Duodenal mucosa (tissue), 2 donors: ENCODE results near the gene NPHP1.
"Not testable (repeated sequence)": the region's sequence is repeated elsewhere in the genome, so short reads cannot be mapped to it uniquely, and the experiment has no call there.

Source experiments
- H3K27ac ChIP-seq: one replicate; pipeline ENCODE4 v1.7.0; 2013; ENCODE audit warnings: low read depth, low read length
- H3K27me3 ChIP-seq, 2 donors: one replicate each; pipeline ENCODE4 v1.7.0; 2013; ENCODE audit warnings: low read length in 2 of 2, control low read depth in 1 of 2; ENCODE audit not compliant: insufficient read depth in 2 of 2, control insufficient read depth in 1 of 2
- H3K36me3 ChIP-seq, 2 donors: one replicate each; pipeline ENCODE4 v1.7.0; 2013; ENCODE audit warnings: low read length in 2 of 2, control low read depth in 1 of 2; ENCODE audit not compliant: insufficient read depth in 2 of 2, control insufficient read depth in 1 of 2
- H3K4me1 ChIP-seq, 2 donors: one replicate each; pipeline ENCODE4 v1.7.0; 2013; ENCODE audit warnings: low read length in 2 of 2, control low read depth in 1 of 2; ENCODE audit not compliant: insufficient read depth in 2 of 2, control insufficient read depth in 1 of 2
- H3K4me3 ChIP-seq, 2 donors: one replicate each; pipeline ENCODE4 v1.7.0; 2013; ENCODE audit warnings: low read length in 2 of 2, low read depth in 1 of 2
- H3K9ac ChIP-seq, 2 donors: one replicate each; pipeline ENCODE4 v1.7.0; 2013; ENCODE audit warnings: low read length in 2 of 2, low read depth in 1 of 2
- H3K9me3 ChIP-seq, 2 donors: one replicate each; pipeline ENCODE4 v1.7.0; 2013; ENCODE audit warnings: low read length in 2 of 2, control low read depth in 1 of 2; ENCODE audit not compliant: control insufficient read depth in 1 of 2

Gene NPHP1

GRCh38 chr2:110204408-110205385 is at the start of gene NPHP1:
Gene NPHP1, minus strand, starts transcription at chr2:110205013. Its CDS starts 45 bp downstream, at chr2:110204968.
- peaks cover 0 to 7% of the 10 kb centered on the region in 2 donors for H3K36me3 ChIP-seq
- H3K27ac ChIP-seq: no peak within 1 kb of the TSS
- H3K9me3 ChIP-seq: no peaks in the 10 kb centered on the region
- H3K9ac ChIP-seq: peak within 1 kb of the TSS; percentile 45 to 73
- no peaks in the 10 kb centered on the region for H3K27me3 ChIP-seq
- H3K4me3 ChIP-seq: peak within 1 kb of the TSS; percentile 84 to 92
- H3K4me1 ChIP-seq: peaks cover 8% of the 10 kb centered on the region in 2 donors

GRCh38 chr2:110248081-110248795 is 43.4 kb upstream of the NPHP1 start:
- H3K27ac ChIP-seq, H3K9ac ChIP-seq, H3K4me1 ChIP-seq, H3K27me3 ChIP-seq, H3K4me3 ChIP-seq, H3K9me3 ChIP-seq, H3K36me3 ChIP-seq: not testable (repeated sequence)

- not testable (repeated sequence) for H3K9me3 ChIP-seq, H3K27me3 ChIP-seq, H3K4me1 ChIP-seq, H3K4me3 ChIP-seq, H3K9ac ChIP-seq, H3K36me3 ChIP-seq, H3K27ac ChIP-seq
Observed at GRCh38 chr2:110245488-110246435, 40.9 kb upstream of the NPHP1 start.

- H3K9me3 ChIP-seq, H3K27ac ChIP-seq, H3K4me1 ChIP-seq, H3K27me3 ChIP-seq, H3K4me3 ChIP-seq, H3K9ac ChIP-seq, H3K36me3 ChIP-seq: not testable (repeated sequence)
Observed at GRCh38 chr2:110243283-110243682, 38.5 kb upstream of the NPHP1 start.

DNA sequence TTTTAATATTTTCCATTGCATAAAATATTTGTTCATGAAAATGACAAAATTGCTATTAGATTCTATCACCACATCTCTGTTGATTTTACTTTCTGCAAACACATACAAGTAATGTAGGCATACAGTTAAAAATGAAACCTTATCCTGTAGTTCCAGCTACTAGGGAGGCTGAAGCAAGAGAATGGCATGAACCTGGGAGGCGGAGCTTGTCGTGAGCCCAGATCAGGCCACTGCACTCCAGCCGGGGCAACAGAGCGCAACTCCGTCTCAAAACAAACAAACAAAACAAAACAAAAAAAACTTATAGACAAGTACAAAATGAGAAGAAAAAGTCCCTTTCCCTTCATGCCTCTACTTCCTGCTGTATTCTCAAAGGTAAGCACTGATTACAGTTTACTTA is 29.7 kb upstream of the NPHP1 start:
- not testable (repeated sequence) for H3K4me1 ChIP-seq, H3K36me3 ChIP-seq, H3K27me3 ChIP-seq, H3K4me3 ChIP-seq, H3K9ac ChIP-seq, H3K9me3 ChIP-seq, H3K27ac ChIP-seq

GRCh38 chr2:110229886-110230285 is 25.1 kb upstream of the NPHP1 start:
- not testable (repeated sequence) for H3K4me1 ChIP-seq, H3K9ac ChIP-seq, H3K27ac ChIP-seq, H3K27me3 ChIP-seq, H3K9me3 ChIP-seq, H3K36me3 ChIP-seq, H3K4me3 ChIP-seq

DNA sequence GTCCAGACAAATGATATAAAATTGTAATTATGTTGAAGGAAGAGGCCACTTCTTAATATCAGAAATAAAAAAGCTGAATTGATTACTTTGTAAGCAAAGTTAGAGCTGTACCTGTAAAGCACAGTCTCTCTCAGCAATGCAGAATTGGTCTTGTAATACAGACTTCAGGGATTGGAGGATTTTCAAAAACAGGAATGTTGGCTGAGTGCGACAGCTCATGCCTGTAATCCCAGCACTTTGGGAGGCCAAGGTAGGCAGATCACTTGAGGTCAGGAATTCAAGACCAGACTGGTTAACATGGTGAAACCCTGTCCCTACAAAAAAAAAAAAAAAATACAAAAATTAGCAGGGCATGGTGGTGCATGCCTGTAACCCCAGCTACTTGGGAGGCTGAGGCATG is 17.8 kb upstream of the NPHP1 start:
- not testable (repeated sequence) for H3K36me3 ChIP-seq, H3K4me3 ChIP-seq, H3K4me1 ChIP-seq, H3K27me3 ChIP-seq, H3K9me3 ChIP-seq, H3K9ac ChIP-seq, H3K27ac ChIP-seq

DNA sequence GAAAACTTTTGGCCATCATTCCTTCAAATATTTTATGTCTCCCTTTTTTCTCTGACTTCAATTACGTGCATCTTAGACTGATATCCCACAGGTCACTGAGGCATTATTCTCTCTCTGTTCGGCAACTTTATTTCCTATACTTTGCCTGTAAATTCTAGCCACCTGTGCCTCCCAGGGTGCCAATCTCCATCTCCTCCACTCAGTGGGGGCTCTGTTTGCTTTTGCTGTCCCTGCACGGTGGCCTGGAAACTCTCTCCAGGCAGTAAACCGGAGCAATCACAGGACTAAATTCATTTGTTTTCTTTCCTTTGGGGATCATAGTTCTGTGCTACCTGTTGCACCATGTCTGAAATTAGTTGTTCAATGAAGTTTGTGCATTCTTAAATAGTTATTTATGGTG is 17.1 kb upstream of the NPHP1 start:
- Histone ChIP-seq H3K9me3 (no peaks in the 10 kb centered on the region), H3K9ac (no peak overlapping the region), H3K27ac (no peak overlapping the region), H3K27me3 (peaks cover 3 to 5% of the 10 kb centered on the region in 2 donors), H3K36me3 (no peaks in the 10 kb centered on the region), H3K4me1 (peaks cover 7 to 9% of the 10 kb centered on the region in 2 donors), H3K4me3 (no peak overlapping the region)

DNA sequence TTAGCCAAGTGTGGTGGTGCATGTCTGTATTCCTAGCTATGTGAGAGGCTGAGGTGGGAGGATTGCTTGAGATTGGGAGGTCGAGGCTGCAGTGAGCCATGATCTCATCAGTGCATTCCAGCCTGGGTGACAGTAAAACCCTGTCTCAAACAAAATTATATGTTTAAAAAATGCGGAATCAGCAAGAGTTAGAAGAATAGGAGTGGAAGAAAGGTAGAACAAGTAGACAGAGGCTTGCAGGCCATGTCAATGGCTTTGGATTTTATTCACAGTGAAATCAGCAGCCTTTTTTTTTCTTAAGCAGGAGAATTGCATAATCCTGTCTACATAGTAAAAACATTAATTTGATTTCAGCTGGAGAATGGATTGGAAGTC is 15.4 kb upstream of the NPHP1 start:
- no peak overlapping the region for H3K27ac ChIP-seq
- peaks cover 7 to 15% of the 10 kb centered on the region in 2 donors for H3K4me1 ChIP-seq
- H3K4me3 ChIP-seq: no peak overlapping the region

More for the DNA sequence above, 15.4 kb upstream of the NPHP1 start:
- Histone ChIP-seq H3K36me3 (no peaks in the 10 kb centered on the region), H3K27me3 (peaks cover 2 to 5% of the 10 kb centered on the region in 2 donors), H3K9ac (no peak overlapping the region), H3K9me3 (no peaks in the 10 kb centered on the region)
